Measurements from ENCODE around the gene NMT2. TPM values are rescaled to one million over a fixed set of nuclear protein-coding genes. Genes with fewer than 3 reads are reported as not detected.

Gene NMT2
- total RNA-seq, 1 experiment from 2014 or later, result 26.1 TPM

- DNase-seq (ENCODE audit: low read depth, low spot score) (no peak), ATAC-seq (no peak)
- Histone ChIP-seq H4K20me1 (ENCODE audit: insufficient read depth) (no peaks in the 10 kb centered on the region), H3K4me2 (ENCODE audit: low read length) (no peak overlapping the region), H3K27me3 (ENCODE audit: insufficient read depth, low read length) (no peaks in the 10 kb centered on the region), H3K9ac (ENCODE audit: low read length) (no peak overlapping the region), H2AFZ (ENCODE audit: low read depth, low read length, poor library complexity, severe bottlenecking) (no peak overlapping the region), H3K4me3 (replicated peaks in 1 of 2; ENCODE audit: low read depth in 1 of 2, low read length in 2 of 2) (no peak overlapping the region), H3K27ac (ENCODE audit: low read depth, low read length) (no peak overlapping the region), H3K9me3 (ENCODE audit: control insufficient read depth in 1 of 2, insufficient read depth in 1 of 2, low read depth in 1 of 2, low read length in 2 of 2) (no peaks in the 10 kb centered on the region), H3K36me3 (ENCODE audit: control insufficient read depth in 1 of 2, insufficient read depth in 2 of 2, low read length in 2 of 2) (peaks cover 2 to 34% of the 10 kb centered on the region in 2 experiments; a peak in 2 of 4 replicates), H3K9me2 (ENCODE audit: insufficient read depth) (no peaks in the 10 kb centered on the region), H3K79me2 (ENCODE audit: insufficient read depth, low read length) (no peaks in the 10 kb centered on the region), H3K4me1 (ENCODE audit: control insufficient read depth in 1 of 2, insufficient read depth in 2 of 2, low read length in 2 of 2) (no peaks in the 10 kb centered on the region)
- intact Hi-C loops (cut with micrococcal nuclease), result no loop called here
- RAD21 ChIA-PET (ENCODE audit: low non-redundant PET in 1 of 2, low total read pairs in 2 of 2, uncharacterized antibody in 2 of 2, unreplicated experiment in 2 of 2), result no interaction called here
- POLR2A ChIA-PET, result interaction anchor here (0.6 kb wide), 1 partner anchor 76 kb away, joined by 3 read pairs; no protein-coding TSS in a partner anchor
- no TSS peak for BruUV-seq (replicated peaks)
- TF ChIP-seq ZNF274 (IDR thresholded peaks at IDR 0.05; ENCODE audit: low read depth, low read length), result no peak
- no peak for TF ChIP-seq CEBPB (IDR thresholded peaks at IDR 0.05; ENCODE audit: low read depth)
- no peak for TF ChIP-seq CTCF (IDR thresholded peaks at IDR 0.05 in 2 of 3, conservative IDR thresholded peaks at IDR 0.05 in 1 of 3; ENCODE audit: borderline replicate concordance in 1 of 3, insufficient read depth in 1 of 3, low read depth in 2 of 3, low read length in 2 of 3)
- TF ChIP-seq POLR2AphosphoS5 (IDR thresholded peaks at IDR 0.05; ENCODE audit: low read depth, low read length), result no peak
- TF ChIP-seq TCF7L2 (IDR thresholded peaks at IDR 0.05; ENCODE audit: borderline replicate concordance, extremely low read depth, insufficient read depth, insufficient read length), result no peak
- no peak for TF ChIP-seq RAD21 (IDR thresholded peaks at IDR 0.05; ENCODE audit: low read depth)
- TF ChIP-seq EZH2 (IDR thresholded peaks at IDR 0.05), result no peak
- no peak for TF ChIP-seq ZBTB33 (IDR thresholded peaks at IDR 0.05; ENCODE audit: extremely low read depth, insufficient replicate concordance, low read length)
- TF ChIP-seq JUND (IDR thresholded peaks at IDR 0.05), result no peak
- TF ChIP-seq SIN3A (IDR thresholded peaks at IDR 0.05; ENCODE audit: low read depth), result no peak
- TF ChIP-seq POLR2A (IDR thresholded peaks at IDR 0.05; ENCODE audit: borderline replicate concordance, extremely low read depth, insufficient read depth, insufficient read length), result no peak
- no peak for TF ChIP-seq FOSL1 (IDR thresholded peaks at IDR 0.05; ENCODE audit: low read depth)
- TF ChIP-seq ELF1 (IDR thresholded peaks at IDR 0.05; ENCODE audit: borderline replicate concordance, low read depth), result no peak
- TF ChIP-seq YY1 (IDR thresholded peaks at IDR 0.05; ENCODE audit: extremely low read depth, insufficient replicate concordance, low read depth, low read length), result no peak
- CTCF ChIA-PET, result no interaction called here
Measured at GRCh38 chr10:15122477-15123030, 45.9 kb downstream of the NMT2 start.
